WTC11 (cell line): ENCODE measurements around the gene CLEC10A. TPM values are rescaled to one million over a fixed set of nuclear protein-coding genes. Genes with fewer than 3 reads are reported as not detected.

Experiments used
- ATAC-seq: fragments of 200-7000 bp; cut with Tn5 transposase; 2 replicates; pipeline ENCODE4 v1.10.0; 2021; ENCODE audit warnings: mild to moderate bottlenecking, moderate library complexity
- CTCF ChIA-PET: fragments of 300-600 bp; sonication (Branson Sonifier 250); formaldehyde crosslinking; loops from one replicate; lab custom pipeline; 2021; ENCODE audit warnings: antibody characterized with exemption; lab: Charles Lee
- POLR2A ChIA-PET: fragments of 350-600 bp; sonication (Branson Sonifier 250); formaldehyde crosslinking; loops from one replicate; lab custom pipeline; 2021; ENCODE audit warnings: antibody characterized with exemption; lab: Charles Lee
- DNase-seq: peaks from one replicate; pipeline ENCODE4 v3.0.0; 2021; ENCODE audit warnings: low spot score
- H3K27ac Mint-ChIP-seq: 2 replicates; pipeline ENCODE4 v1.8.0; 2021; ENCODE audit warnings: mixed read lengths
- H3K27me3 Mint-ChIP-seq: 2 replicates; pipeline ENCODE4 v1.8.0; 2021; ENCODE audit warnings: low read depth, mild to moderate bottlenecking, moderate library complexity, mixed read lengths
- H3K36me3 Mint-ChIP-seq: 2 replicates; pipeline ENCODE4 v1.8.0; 2021; ENCODE audit warnings: mixed read lengths
- H3K4me1 Mint-ChIP-seq: 2 replicates; pipeline ENCODE4 v1.8.0; 2022; ENCODE audit warnings: mixed read lengths
- H3K4me3 Mint-ChIP-seq: 2 replicates; pipeline ENCODE4 v1.8.0; 2021; ENCODE audit warnings: mild to moderate bottlenecking, moderate library complexity, mixed read lengths
- H3K9me3 Mint-ChIP-seq: 2 replicates; pipeline ENCODE4 v1.8.0; 2021; ENCODE audit warnings: mixed read lengths
- CREB1 ChIP-seq: sonication (generic); formaldehyde crosslinking; IDR thresholded peaks from 2 replicates; pipeline ENCODE4 v1.8.0; 2023; ENCODE audit warnings: mild to moderate bottlenecking, missing genetic modification reagents
- FOXJ3 ChIP-seq: sonication (generic); formaldehyde crosslinking; IDR thresholded peaks from 2 replicates; pipeline ENCODE4 v1.9.0; 2021; ENCODE audit warnings: missing genetic modification reagents, mild to moderate bottlenecking, borderline replicate concordance
- GRHL2 ChIP-seq: fragments of 250-450 bp; sonication (Bioruptor Pico); IDR thresholded peaks from 2 replicates; pipeline ENCODE4 v1.8.0; 2022; ENCODE audit warnings: mild to moderate bottlenecking, moderate library complexity; ENCODE audit not compliant: insufficient replicate concordance, severe bottlenecking
- JAZF1 ChIP-seq: fragments of 250-450 bp; sonication (Bioruptor Pico); IDR thresholded peaks from 2 replicates; pipeline ENCODE4 v1.9.0; 2021; ENCODE audit warnings: moderate library complexity, mild to moderate bottlenecking, inconsistent platforms
- JUN ChIP-seq: sonication (generic); formaldehyde crosslinking; IDR thresholded peaks from 2 replicates; pipeline ENCODE4 v1.8.0; 2023; ENCODE audit warnings: mild to moderate bottlenecking, missing genetic modification reagents
- SMAD4 ChIP-seq: sonication (generic); formaldehyde crosslinking; IDR thresholded peaks from 2 replicates; pipeline ENCODE4 v1.8.0; 2022; ENCODE audit warnings: mild to moderate bottlenecking, missing genetic modification reagents
- SOX15 ChIP-seq: fragments of 250-450 bp; sonication (Bioruptor Pico); IDR thresholded peaks from 2 replicates; pipeline ENCODE4 v1.9.0; 2021; ENCODE audit warnings: mild to moderate bottlenecking
- STAT6 ChIP-seq: sonication (generic); formaldehyde crosslinking; conservative IDR thresholded peaks from 2 replicates; pipeline ENCODE4 v1.8.1; 2023; ENCODE audit warnings: mild to moderate bottlenecking, low read depth, missing genetic modification reagents, moderate library complexity
- TEAD4 ChIP-seq: sonication (generic); formaldehyde crosslinking; IDR thresholded peaks from 2 replicates; pipeline ENCODE4 v1.8.0; 2022; ENCODE audit warnings: mild to moderate bottlenecking, missing genetic modification reagents
- ZBTB21 ChIP-seq: sonication (generic); formaldehyde crosslinking; IDR thresholded peaks from 2 replicates; pipeline ENCODE4 v1.8.1; 2023; ENCODE audit warnings: mild to moderate bottlenecking, missing genetic modification reagents, borderline replicate concordance
- ZMAT4 ChIP-seq: fragments of 250-450 bp; sonication (Bioruptor Pico); IDR thresholded peaks from 2 replicates; pipeline ENCODE4 v1.9.0; 2021; ENCODE audit warnings: mild to moderate bottlenecking
- ZNF219 ChIP-seq: sonication (generic); formaldehyde crosslinking; IDR thresholded peaks from 2 replicates; pipeline ENCODE4 v1.8.0; 2023; ENCODE audit warnings: missing genetic modification reagents, mild to moderate bottlenecking, borderline replicate concordance
- ZNF396 ChIP-seq: fragments of 250-450 bp; sonication (Bioruptor Pico); IDR thresholded peaks from 2 replicates; pipeline ENCODE4 v1.8.0; 2021; ENCODE audit warnings: mild to moderate bottlenecking, moderate library complexity, borderline replicate concordance
- ZNF532 ChIP-seq: fragments of 250-450 bp; sonication (Bioruptor Pico); IDR thresholded peaks from 2 replicates; pipeline ENCODE4 v1.9.0; 2021; ENCODE audit warnings: mild to moderate bottlenecking, borderline replicate concordance
- ZNF671 ChIP-seq: fragments of 250-450 bp; sonication (Bioruptor Pico); IDR thresholded peaks from 2 replicates; pipeline ENCODE4 v1.8.0; 2021; ENCODE audit warnings: mild to moderate bottlenecking
- total RNA-seq: library from RNA; stranded (reverse); gene quantifications from 3 replicates; pipeline ENCODE4 v1.2.3, GENCODE V29; 2021

Gene CLEC10A
- total RNA-seq, 1 experiment from 2014 or later: not detected

- Mint-ChIP-seq H3K4me1 (peaks cover 24% of the 10 kb centered on the region), H3K27ac (no peak overlapping the region), H3K27me3 (no peaks in the 10 kb centered on the region; the same call in 1 of the 2 replicates), H3K36me3 (no peaks in the 10 kb centered on the region)
- no peak for ATAC-seq
- ChIA-PET POLR2A (no interaction called here), CTCF (interaction anchor here (0.8 to 2.8 kb wide), 3 partner anchors 21 to 60 kb away, joined by 3 to 19 read pairs (median 7); no protein-coding TSS in a partner anchor)
- DNase-seq: no peak
- TF ChIP-seq ZNF671 (CRISPR knock-in tag): no peak
- no peak for TF ChIP-seq ZNF396 (CRISPR knock-in tag)
- TF ChIP-seq ZNF219 (CRISPR knock-in tag): no peak
- TF ChIP-seq SOX15: no peak
- no peak for TF ChIP-seq ZBTB21 (CRISPR knock-in tag)
- TF ChIP-seq SMAD4 (CRISPR knock-in tag): no peak
- no peak for TF ChIP-seq JAZF1
- TF ChIP-seq, all 79 proteins: peak for 0
- Mint-ChIP-seq H3K4me3 (no peak overlapping the region), H3K9me3 (peaks cover 5% of the 10 kb centered on the region)
These were observed 31.9 kb upstream of the CLEC10A start for GRCh38 chr17:7111784-7112509.

GRCh38 chr17:7110617-7111306 lies 30.7 kb upstream of the CLEC10A start:
- TF ChIP-seq TEAD4 (no peak), CREB1 (no peak), FOXJ3 (no peak), STAT6 (CRISPR knock-in tag) (no peak), JUN (CRISPR knock-in tag) (no peak), GRHL2 (CRISPR knock-in tag) (no peak), ZNF532 (no peak), ZMAT4 (no peak)
- TF ChIP-seq, all 79 proteins: peak for 0
- Mint-ChIP-seq H3K36me3 (no peaks in the 10 kb centered on the region), H3K27me3 (no peaks in the 10 kb centered on the region; the same call in 1 of the 2 replicates), H3K9me3 (peaks cover 5% of the 10 kb centered on the region), H3K4me3 (no peak overlapping the region), H3K4me1 (peaks cover 24% of the 10 kb centered on the region), H3K27ac (no peak overlapping the region)
- ATAC-seq: no peak
- CTCF ChIA-PET: interaction anchor here (0.8 to 2.8 kb wide), 6 partner anchors 23 to 67 kb away, joined by 3 to 19 read pairs (median 4); no protein-coding TSS in a partner anchor
- no peak for DNase-seq
- POLR2A ChIA-PET: no interaction called here
